ENCODE results near the gene USP24.
"Not testable (repeated sequence)": the region's sequence is repeated elsewhere in the genome, so short reads cannot be mapped to it uniquely, and the experiment has no call there.

GRCh38 chr1:55024163-55024562 is 191.0 kb downstream of the USP24 start:
- not testable (repeated sequence) for TF ChIP-seq CTCF, POLR2A (IDR thresholded peaks at IDR 0.05)
